Measurements from ENCODE around the gene ELMO1. TPM values are rescaled to one million over a fixed set of nuclear protein-coding genes. Genes with fewer than 3 reads are reported as not detected.
A peak's percentile ranks its signal among the peaks of the same experiment; 100 is the strongest.

The ELMO1 gene
- total and polyA plus RNA-seq, 2 of the 13 experiments (the other 11 are each of a cell fraction or from before 2014, with no cell fraction given) = 0.11 to 0.17 TPM

DNA sequence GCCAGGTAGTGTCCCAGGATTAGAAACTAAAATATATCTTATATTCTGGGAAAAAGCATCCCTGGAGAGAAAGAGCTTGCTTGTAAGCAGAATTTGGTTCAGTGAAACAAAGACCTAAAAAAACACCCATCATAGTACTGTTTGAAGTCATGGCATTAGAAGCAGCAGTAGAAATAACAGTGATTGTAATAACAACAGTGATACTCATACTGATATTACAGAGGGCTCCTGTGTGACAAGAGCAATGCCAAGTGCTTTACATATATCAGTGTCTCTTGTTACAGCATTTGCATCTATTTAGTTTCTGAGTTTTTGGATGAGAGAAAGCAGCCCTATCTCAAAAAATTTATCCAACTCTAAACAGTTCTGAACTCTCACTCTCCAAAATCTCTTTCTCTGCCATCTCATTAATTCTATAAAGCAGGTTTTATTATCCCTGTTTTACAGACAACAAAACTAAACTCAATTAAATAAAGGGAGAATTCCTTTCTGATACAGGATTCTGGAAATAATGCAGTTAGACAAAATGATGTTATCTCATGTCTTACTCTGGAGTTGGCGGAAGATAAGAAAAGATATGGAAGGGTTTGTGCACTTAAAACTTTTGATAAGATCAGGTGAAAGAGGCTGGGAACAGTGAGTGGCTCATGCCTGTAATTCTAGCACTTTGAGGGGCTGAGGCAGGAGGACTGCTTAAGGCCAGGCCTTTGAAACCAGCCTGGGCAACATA, 577.9 kb downstream of the ELMO1 start (continued):
- TF ChIP-seq, protein P1, sequence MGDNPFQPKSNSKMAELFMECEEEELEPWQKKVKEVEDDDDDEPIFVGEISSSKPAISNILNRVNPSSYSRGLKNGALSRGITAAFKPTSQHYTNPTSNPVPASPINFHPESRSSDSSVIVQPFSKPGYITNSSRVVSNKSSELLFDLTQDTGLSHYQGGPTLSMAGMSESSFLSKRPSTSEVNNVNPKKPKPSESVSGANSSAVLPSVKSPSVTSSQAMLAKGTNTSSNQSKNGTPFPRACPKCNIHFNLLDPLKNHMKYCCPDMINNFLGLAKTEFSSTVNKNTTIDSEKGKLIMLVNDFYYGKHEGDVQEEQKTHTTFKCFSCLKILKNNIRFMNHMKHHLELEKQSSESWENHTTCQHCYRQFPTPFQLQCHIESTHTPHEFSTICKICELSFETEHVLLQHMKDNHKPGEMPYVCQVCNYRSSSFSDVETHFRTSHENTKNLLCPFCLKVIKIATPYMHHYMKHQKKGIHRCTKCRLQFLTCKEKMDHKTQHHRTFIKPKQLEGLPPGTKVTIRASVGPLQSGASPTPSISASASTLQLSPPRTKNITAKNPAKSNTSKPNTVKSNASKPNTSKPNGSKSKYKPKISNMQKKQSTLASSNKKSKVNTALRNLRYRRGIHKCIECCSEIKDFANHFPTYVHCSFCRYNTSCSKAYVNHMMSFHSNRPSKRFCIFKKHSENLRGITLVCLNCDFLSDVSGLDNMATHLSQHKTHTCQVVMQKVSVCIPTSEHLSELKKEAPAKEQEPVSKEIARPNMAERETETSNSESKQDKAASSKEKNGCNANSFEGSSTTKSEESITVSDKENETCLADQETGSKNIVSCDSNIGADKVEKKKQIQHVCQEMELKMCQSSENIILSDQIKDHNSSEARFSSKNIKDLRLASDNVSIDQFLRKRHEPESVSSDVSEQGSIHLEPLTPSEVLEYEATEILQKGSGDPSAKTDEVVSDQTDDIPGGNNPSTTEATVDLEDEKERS (CRISPR knock-in tag; IDR thresholded peaks at IDR 0.05) = no peak
- TF ChIP-seq ZNF562 (CRISPR knock-in tag; IDR thresholded peaks at IDR 0.05; ENCODE audit: borderline replicate concordance) (no peak), TOPORS (CRISPR knock-in tag; IDR thresholded peaks at IDR 0.05) (no peak), NFE2L2 (IDR thresholded peaks at IDR 0.05; ENCODE audit: low read length) (no peak)
- TF ChIP-seq, protein P2, sequence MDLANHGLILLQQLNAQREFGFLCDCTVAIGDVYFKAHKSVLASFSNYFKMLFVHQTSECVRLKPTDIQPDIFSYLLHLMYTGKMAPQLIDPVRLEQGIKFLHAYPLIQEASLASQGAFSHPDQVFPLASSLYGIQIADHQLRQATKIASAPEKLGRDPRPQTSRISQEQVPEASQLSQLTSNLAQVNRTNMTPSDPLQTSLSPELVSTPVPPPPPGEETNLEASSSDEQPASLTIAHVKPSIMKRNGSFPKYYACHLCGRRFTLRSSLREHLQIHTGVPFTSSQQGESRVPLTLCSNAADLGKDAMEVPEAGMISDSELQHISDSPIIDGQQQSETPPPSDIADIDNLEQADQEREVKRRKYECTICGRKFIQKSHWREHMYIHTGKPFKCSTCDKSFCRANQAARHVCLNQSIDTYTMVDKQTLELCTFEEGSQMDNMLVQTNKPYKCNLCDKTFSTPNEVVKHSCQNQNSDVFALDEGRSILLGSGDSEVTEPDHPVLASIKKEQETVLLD (CRISPR knock-in tag; IDR thresholded peaks at IDR 0.05; ENCODE audit: low read depth) = no peak

DNA sequence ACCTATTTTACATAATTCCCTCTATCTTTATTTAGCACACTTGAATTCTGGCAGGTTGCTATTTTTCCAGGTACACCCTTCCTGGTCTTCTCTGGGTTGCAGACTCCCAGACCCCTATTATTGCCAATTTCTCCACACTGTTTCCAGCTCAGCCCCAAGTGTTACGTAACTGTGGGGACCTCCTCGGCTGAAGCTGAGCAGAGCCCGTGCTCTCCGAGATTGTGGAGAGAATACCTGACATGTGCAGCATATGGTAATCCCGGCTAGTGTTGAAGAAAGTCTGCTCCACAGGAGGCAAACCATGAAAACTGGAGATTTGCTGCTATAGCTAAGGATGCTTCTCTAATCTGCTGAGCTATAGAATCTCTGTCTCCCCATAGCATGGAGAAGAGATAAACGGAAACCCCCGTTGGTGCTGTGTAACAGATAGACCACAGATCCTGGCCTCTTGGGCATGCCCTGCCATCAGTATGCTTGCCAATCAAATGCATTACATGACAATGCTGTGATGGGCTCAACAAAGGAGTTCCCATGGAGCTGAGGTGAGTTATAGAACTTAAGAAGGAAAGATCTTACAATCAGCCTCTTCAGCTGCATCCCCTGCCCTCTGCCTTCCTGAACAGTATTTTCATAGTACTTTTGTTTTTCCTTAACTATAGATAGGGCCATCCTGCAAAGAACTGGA, 579.8 kb downstream of the ELMO1 start:
- Histone ChIP-seq H3K4me2 (ENCODE audit: low read depth, low read length) (no peak overlapping the region), H3K36me3 (replicated peaks in 1 of 2; ENCODE audit: control insufficient read depth in 1 of 2, insufficient read depth in 2 of 2, low read length in 2 of 2) (no peaks in the 10 kb centered on the region), H4K20me1 (ENCODE audit: insufficient read depth, low read length) (no peaks in the 10 kb centered on the region), H3K27ac (ENCODE audit: extremely low read length, insufficient read depth, low read length) (no peak overlapping the region), H3K79me2 (ENCODE audit: insufficient read depth, low read length) (no peaks in the 10 kb centered on the region), H3K9me3 (ENCODE audit: low read length) (no peaks in the 10 kb centered on the region), H3K4me1 (ENCODE audit: insufficient read depth, low read length) (peaks cover 17% of the 10 kb centered on the region), H3K27me3 (ENCODE audit: control insufficient read depth in 1 of 2, insufficient read depth in 2 of 2, low read length in 2 of 2) (0 out of 5 replicates have a peak, but pooled peaks cover 0 to 1% of the 10 kb centered on the region in 2 experiments), H3K9ac (ENCODE audit: insufficient read depth, low read depth, low read length) (no peak overlapping the region), H3K4me3 (replicated peaks in 1 of 3; ENCODE audit: insufficient read depth in 1 of 3, low read depth in 2 of 3, low read length in 3 of 3) (no peak overlapping the region), H2AFZ (ENCODE audit: low read length) (no peak overlapping the region)
- POLR2A ChIA-PET = no interaction called here
- CTCF ChIA-PET (ENCODE audit: low intra/inter-chr PET ratio, low total read pairs) = no interaction called here
- no TSS peak for BruUV-seq (replicated peaks)
- WGBS (ENCODE audit: low lambda C conversion rate) = 35% methylated on average over 7 of the region's 7 CpGs
- FAIRE-seq = no peak
- ATAC-seq = no peak
- TF ChIP-seq CEBPB (IDR thresholded peaks at IDR 0.05; ENCODE audit: borderline replicate concordance, low read depth, low read length) (peak; percentile 57; the same call in 1 of the 2 replicates), PHB2 (IDR thresholded peaks at IDR 0.05; ENCODE audit: partially characterized antibody) (no peak)
- in situ Hi-C loops (cut with HindIII; ENCODE audit: extremely low pct_ligation_motif_present, low pct_unique_long_range_greater_than_20kb) = no loop called here
- intact Hi-C loops (cut with micrococcal nuclease; ENCODE audit: unreplicated experiment) = no loop called here
- no peak for DNase-seq (ENCODE audit: low spot score)

Data from HepG2 (cell line).